Cardiac septum (tissue), 1 donor: ENCODE data around the gene CSNK1E. TPM values are rescaled to one million over a fixed set of nuclear protein-coding genes. Genes with fewer than 3 reads are reported as not detected.

Experiments used
- DNase-seq: peaks from one replicate; pipeline ENCODE4 v3.0.0-alpha.2; 2020; ENCODE audit warnings: low spot score
- intact Hi-C: fragments of 100-400 bp; cut with DNase I; formaldehyde crosslinking; loops from one replicate; pipeline ENCODE4 v1.14.0; 2022
- total RNA-seq: library from RNA; stranded (reverse); fragmentation: NEBNext Ultra II Directional; extraction: Animal tissue kit (Norgen Biotek cat#: 25700); gene quantifications from one replicate; pipeline ENCODE4 v1.2.1, GENCODE V29; 2021
- donor health status: DM: no; HTN: no; CAD: no.

The CSNK1E gene
- total RNA-seq, 1 donor from 2014 or later: 95.7 TPM

- intact Hi-C loops: no loop called here
- DNase-seq: no peak
Measured at GRCh38 chr22:38290347-38290746, 26.9 kb downstream of the CSNK1E start.

- intact Hi-C loops: no loop called here
- no peak for DNase-seq
Measured at GRCh38 chr22:38289583-38290082, 27.6 kb downstream of the CSNK1E start.

GRCh38 chr22:38286915-38287669 is 30.1 kb downstream of the CSNK1E start:
- intact Hi-C loops: no loop called here
- DNase-seq: no peak

GRCh38 chr22:38285018-38285417 is 32.2 kb downstream of the CSNK1E start:
- intact Hi-C loops: no loop called here
- no peak for DNase-seq

GRCh38 chr22:38284042-38284402 is 33.2 kb downstream of the CSNK1E start:
- DNase-seq: no peak
- intact Hi-C loops: no loop called here

- no peak for DNase-seq
- intact Hi-C loops: no loop called here
Measured at GRCh38 chr22:38282397-38282796, 34.8 kb downstream of the CSNK1E start.

- intact Hi-C loops: no loop called here
- no peak for DNase-seq
Measured at GRCh38 chr22:38276166-38276565, 41.1 kb downstream of the CSNK1E start.

GRCh38 chr22:38273135-38273826 is 44.0 kb downstream of the CSNK1E start:
- intact Hi-C loops: loop anchor here (2.0 kb wide), 1 partner anchor 44 kb away; the partner anchor contains the start of gene CSNK1E
- DNase-seq: no peak

- intact Hi-C loops: loop anchor here (2.0 kb wide), 1 partner anchor 44 kb away; the partner anchor contains the start of gene CSNK1E
Measured at GRCh38 chr22:38272373-38273134, 44.7 kb downstream of the CSNK1E start, which contains the start of gene TMEM184B. Gene TMEM184B, minus strand, starts transcription at chr22:38273010. Its CDS starts 25,049 bp downstream, at chr22:38247961.

GRCh38 chr22:38271927-38272372 is 45.3 kb downstream of the CSNK1E start:
- DNase-seq: no peak
- intact Hi-C loops: loop anchor here (2.0 kb wide), 1 partner anchor 45 kb away; the partner anchor contains the start of gene CSNK1E

More at GRCh38 chr22:38272373-38273134, 44.7 kb downstream of the CSNK1E start, which contains the start of gene TMEM184B:
- peak; percentile 91 for DNase-seq

GRCh38 chr22:38271101-38271500 is 46.1 kb downstream of the CSNK1E start:
- intact Hi-C loops: no loop called here
- no peak for DNase-seq

GRCh38 chr22:38270091-38270992 is 46.9 kb downstream of the CSNK1E start:
- DNase-seq: no peak
- intact Hi-C loops: no loop called here

GRCh38 chr22:38269466-38269865 is 47.8 kb downstream of the CSNK1E start:
- DNase-seq: no peak
- intact Hi-C loops: loop anchor here (5.0 kb wide), 1 partner anchor 128 kb away; no protein-coding TSS in a partner anchor

- intact Hi-C loops: loop anchor here (5.0 kb wide), 1 partner anchor 130 kb away; no protein-coding TSS in a partner anchor
- peak; percentile 86 for DNase-seq
Measured at GRCh38 chr22:38267086-38267485, 50.1 kb downstream of the CSNK1E start.

GRCh38 chr22:38266120-38266519 is 51.1 kb downstream of the CSNK1E start:
- DNase-seq: no peak
- intact Hi-C loops: loop anchor here (5.0 kb wide), 1 partner anchor 131 kb away; no protein-coding TSS in a partner anchor

GRCh38 chr22:38264322-38264843 is 52.9 kb downstream of the CSNK1E start:
- DNase-seq: no peak
- intact Hi-C loops: loop anchor here (5.0 kb wide), 1 partner anchor 88 kb away; no protein-coding TSS in a partner anchor

GRCh38 chr22:38262051-38262795 is 55.0 kb downstream of the CSNK1E start:
- no peak for DNase-seq
- intact Hi-C loops: loop anchor here (5.0 kb wide), 1 partner anchor 90 kb away; no protein-coding TSS in a partner anchor
